ENCODE results near the gene MORC1.
A peak's percentile ranks its signal among the peaks of the same experiment; 100 is the strongest.

The MORC1 gene

GRCh38 chr3:109023656-109024254 is 94.2 kb downstream of the MORC1 start:
- DNase-seq: peak; percentile 31

GRCh38 chr3:109023167-109023566 is 94.8 kb downstream of the MORC1 start:
- DNase-seq: no peak

GRCh38 chr3:109021556-109021955 is 96.4 kb downstream of the MORC1 start:
- DNase-seq: no peak

- no peak for DNase-seq
These were observed 99.1 kb downstream of the MORC1 start for GRCh38 chr3:109018828-109019227.

GRCh38 chr3:109005443-109005842 is 112.5 kb downstream of the MORC1 start:
- no peak for DNase-seq

- no peak for DNase-seq
These were observed 119.5 kb downstream of the MORC1 start for GRCh38 chr3:108998436-108998835.

GRCh38 chr3:108985844-108986243 is 132.1 kb downstream of the MORC1 start:
- no peak for DNase-seq

- DNase-seq: no peak
These were observed 134.9 kb downstream of the MORC1 start for GRCh38 chr3:108983051-108983450.

GRCh38 chr3:108976058-108976457 is 141.9 kb downstream of the MORC1 start:
- DNase-seq: no peak

- DNase-seq: no peak
These were observed 144.9 kb downstream of the MORC1 start for GRCh38 chr3:108973019-108973418.

- DNase-seq: no peak
These were observed 145.5 kb downstream of the MORC1 start for GRCh38 chr3:108972482-108972881.

GRCh38 chr3:108970561-108970960 is 147.4 kb downstream of the MORC1 start:
- no peak for DNase-seq

GRCh38 chr3:108966773-108967172 is 151.2 kb downstream of the MORC1 start:
- no peak for DNase-seq

GRCh38 chr3:108959017-108959416 is 158.9 kb downstream of the MORC1 start:
- no peak for DNase-seq

- DNase-seq: no peak
These were observed 164.2 kb downstream of the MORC1 start, which contains the start of gene GUCA1C for GRCh38 chr3:108953700-108954099. Gene GUCA1C, minus strand, starts transcription at chr3:108953879. Its CDS starts 117 bp downstream, at chr3:108953762.

GRCh38 chr3:108953210-108953609 is 164.7 kb downstream of the MORC1 start:
- no peak for DNase-seq

- no peak for DNase-seq
These were observed 166.0 kb downstream of the MORC1 start for GRCh38 chr3:108951820-108952501.

- no peak for DNase-seq
These were observed 170.1 kb downstream of the MORC1 start for GRCh38 chr3:108947855-108948254.

GRCh38 chr3:108946292-108947285 is 171.3 kb downstream of the MORC1 start:
- DNase-seq: peak; percentile 81

- no peak for DNase-seq
These were observed 177.2 kb downstream of the MORC1 start for GRCh38 chr3:108940568-108941263.

GRCh38 chr3:108940166-108940565 is 177.8 kb downstream of the MORC1 start:
- no peak for DNase-seq

- no peak for DNase-seq
These were observed 180.8 kb downstream of the MORC1 start for GRCh38 chr3:108936924-108937689.

Measured in HCEC 1CT (cell line).